GM18870 (cell line): ENCODE measurements around the gene USP46.

ENCODE experiments used
- ATAC-seq: cut with Tn5 transposase; IDR thresholded peaks from one replicate; pipeline ENCODE4 v1.9.1; 2021; ENCODE audit warnings: moderate library complexity; ENCODE audit not compliant: unreplicated experiment

The USP46 gene

DNA sequence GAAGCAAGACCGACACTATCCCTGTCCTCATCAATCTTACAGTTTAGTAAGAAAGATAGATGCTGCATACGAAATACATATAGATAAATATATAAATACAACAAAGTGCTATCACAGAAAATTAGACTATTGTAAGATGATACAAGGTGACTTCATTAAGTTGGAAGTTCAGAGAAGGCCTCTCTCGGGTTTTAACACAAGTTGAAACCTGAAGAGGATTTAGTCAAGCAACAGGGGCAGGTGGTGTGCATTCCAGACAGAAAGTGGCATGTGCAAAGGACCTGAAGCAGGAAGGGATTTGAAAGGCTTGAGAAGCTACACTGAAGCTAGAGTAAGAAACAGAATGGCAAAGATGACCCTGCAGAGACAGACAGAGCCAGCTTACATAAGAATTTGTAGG, 36.5 kb downstream of the USP46 start:
- ATAC-seq, result no peak

DNA sequence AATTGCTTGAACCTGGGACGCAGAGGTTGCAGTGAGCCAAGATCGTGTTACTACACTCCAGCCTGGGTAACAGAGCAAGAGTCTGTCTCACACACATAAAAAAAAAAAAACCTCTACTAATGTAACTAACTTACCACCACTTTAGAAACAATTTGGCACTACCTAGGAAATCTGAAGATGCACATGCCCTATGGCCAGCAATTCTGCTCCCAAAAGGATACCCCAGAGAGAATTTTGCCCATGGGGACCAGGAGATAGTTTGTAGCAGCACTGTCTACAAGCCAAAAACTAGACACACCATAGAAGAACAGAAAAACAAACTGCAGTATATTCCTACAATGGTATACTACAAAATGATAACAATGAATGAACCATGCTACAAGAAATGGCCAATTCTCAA, 37.5 kb downstream of the USP46 start:
- ATAC-seq, result no peak

DNA sequence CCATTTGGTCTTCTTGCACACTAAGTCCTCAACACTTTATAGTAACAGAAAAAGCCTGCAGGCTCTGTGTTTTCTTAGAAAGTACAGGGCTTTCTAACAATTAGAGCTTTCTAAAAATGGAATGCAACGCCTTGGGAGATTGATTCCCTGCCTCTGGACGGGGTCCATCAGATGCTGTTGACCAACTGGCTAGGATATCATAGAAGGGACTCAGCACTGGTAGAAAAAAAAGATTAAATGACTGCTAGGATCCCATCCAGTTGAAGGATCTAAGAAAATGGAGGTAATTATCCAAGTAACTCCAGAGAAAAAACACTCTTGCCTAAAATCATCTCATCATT, 39.5 kb downstream of the USP46 start:
- no peak for ATAC-seq

DNA sequence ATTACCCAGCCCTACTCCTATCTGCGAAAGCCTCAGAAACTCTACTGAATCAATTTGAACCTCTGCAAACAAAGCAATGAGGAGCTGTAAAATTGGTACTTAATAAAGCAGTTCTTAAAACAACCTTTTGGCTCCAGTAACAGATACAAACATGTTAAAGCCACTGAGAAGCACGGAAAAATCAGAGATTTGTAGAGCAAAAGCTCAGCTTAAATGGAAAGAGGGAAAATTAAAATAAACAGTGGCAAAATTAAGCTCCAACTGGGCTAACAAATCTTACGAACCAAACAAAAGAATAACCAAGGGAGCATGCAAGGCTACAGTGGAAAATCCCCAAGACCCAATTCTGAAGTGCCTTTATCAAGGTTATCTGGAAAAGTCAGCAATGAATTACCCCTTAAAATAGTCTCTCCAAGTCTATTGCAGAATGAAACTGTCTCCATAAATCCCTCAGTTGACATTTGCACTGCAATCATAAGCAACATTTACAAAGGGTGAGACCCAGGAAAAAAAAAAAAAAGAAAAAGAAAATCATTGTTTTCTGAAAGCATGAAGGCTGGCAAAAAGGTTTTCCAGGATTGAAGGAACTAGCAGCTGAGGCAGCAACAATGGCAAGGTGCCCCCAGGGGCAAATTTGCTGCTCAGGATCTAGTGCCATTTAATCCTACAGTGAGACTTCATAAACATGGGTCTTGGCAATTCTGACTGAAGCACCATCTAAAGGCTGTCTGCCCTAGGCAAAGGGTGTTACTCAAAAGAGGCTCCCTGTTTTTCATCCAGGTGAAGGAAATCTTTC, 40.1 kb downstream of the USP46 start:
- ATAC-seq, result no peak

DNA sequence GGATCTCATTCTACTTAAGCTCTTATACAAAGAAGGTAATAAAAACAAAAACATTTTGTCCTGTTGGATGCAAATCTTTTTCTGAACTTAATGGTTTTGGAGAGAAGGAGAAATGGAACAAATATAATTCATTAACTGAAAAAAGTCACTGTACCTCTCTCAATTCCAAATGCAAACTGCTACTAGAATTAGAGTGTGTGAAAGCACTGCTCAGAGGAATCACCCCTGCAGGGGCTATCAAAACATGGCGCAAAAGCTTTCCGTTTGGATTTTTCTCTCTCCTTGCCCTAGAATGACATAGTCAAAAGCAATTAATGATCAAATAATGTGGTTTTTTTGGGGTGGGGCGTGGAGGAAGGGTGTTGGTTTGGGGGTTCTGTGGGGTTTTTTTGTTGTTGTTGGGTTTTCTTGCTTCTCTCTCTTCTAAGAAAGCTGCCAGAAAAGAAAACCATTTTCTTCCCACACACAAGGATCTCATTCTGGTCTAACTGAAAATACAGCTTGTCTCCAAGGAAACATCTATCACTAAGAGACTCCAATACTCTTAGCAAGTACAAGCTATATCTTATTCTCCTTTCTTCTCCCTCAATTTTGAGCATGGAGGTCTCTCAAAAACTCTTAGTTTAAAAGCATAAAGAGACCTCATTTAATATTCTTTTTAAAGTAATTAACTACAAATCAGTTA, 41.6 kb downstream of the USP46 start:
- no peak for ATAC-seq

DNA sequence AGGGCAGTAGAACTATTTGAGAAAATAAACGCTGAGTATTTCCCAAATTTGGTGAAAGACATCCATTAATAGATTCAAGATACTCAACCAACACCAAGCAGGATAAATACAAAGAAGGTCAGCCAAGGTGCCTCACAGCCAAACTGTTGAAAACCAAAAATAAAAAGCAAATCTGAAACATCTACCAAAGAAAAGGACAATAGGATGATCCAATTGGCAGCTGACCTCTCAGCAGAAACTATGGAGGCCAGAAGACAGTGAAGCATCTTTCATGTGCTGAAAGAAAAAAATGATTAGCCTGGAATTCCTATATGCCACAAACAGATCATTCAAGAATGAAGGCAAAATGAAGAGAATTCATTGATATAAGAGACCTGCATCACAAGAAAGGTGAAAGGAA, 44.9 kb downstream of the USP46 start:
- ATAC-seq, result no peak

DNA sequence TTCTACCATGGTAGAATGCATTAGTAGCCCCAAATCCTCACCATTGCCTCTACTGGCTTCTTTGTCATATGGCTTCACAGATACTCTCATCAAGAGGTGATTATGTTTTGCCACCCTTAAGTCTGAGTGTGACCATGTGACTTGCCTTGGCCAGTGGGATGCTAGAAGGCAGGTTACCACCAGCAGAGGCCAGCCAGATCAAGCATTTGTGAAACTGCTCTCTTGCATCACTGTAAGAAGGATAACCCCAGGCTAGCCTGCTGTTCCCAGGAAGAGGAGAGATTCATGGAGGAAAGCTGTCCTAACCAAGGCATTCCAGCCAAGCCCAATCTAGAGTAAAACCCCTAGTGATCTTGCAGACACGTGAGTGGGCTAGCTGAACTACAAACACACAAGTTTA, 46.8 kb downstream of the USP46 start:
- ATAC-seq, result no peak

DNA sequence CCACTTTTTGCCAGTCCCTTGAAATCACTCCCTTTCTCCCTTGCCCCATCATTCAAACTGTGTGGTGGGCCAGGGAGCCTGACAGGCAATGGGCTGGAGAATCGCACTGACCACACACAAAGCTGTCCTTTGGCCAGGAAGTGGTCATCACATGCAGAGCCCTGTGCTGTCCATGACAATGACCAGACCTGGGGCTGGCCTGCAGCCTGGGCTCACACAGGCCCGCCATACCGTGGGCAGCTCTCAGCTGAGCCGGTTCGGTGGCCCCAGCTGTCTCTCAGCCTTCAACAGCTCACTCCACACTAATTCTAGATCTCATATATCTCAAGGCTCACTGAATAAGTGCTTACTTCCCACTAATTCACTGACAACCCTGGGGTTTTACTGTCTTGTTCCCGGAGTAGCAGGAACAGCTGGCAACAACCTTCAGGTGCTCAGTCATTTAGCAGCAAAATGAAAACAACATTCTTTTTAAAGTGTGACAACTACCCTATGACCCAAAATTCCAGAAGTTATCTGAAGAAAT, 48.0 kb downstream of the USP46 start:
- ATAC-seq, result no peak

DNA sequence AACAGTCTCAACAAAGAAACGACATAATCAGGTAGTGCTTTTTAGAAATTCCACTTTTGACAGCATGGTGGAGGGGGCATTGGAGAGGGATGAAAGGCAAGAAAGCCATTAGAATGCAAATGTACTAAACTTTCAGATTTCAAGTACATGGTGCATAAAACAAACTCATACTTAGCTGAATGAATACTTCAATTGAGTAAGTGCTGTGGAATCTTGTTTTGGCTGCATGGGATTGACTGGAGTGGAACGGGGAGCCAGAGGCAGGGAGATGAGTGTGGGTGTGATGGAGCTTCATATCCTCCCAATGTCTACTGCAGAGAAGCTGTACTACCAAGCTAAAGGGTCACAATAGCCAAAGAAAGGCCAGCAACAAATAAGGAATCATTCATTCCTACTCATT, 52.4 kb downstream of the USP46 start:
- ATAC-seq, result no peak

DNA sequence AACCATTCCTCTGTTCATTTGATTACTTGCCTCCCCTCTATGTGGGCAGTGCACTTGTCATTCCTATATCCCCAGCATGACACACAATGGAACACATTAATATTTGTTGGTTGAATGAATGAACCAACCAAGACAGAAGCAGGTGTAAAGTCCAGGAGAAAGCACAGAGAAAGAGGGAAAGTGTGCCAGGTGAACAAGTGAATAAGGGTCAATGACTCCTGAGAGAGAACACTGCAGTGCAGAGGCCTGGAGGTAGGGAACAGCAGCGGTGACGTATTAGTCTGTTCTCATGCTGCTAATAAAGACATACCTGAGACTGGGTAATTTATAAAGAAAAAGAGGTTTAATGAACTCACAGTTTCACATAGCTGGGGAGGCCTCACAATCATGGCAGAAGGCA, 53.1 kb downstream of the USP46 start:
- no peak for ATAC-seq

DNA sequence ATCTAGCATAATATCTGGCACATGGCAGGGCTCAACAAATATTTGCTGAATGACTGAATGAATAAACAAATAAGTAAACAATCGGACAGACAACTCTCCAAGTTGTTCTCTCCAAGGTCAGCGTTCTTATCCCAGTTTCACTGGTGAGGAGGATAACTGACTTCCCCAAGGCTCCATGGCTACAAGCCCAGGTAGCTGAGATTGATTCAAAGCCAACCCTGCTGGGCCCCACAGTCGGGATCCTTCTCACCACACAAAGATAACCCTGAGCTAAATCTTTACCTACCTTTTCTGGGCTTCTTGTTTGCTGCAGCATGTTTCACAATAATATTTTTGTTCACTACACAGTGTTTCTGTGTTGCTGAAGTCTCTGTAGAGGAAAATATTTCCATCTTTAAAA, 54.9 kb downstream of the USP46 start:
- no peak for ATAC-seq

DNA sequence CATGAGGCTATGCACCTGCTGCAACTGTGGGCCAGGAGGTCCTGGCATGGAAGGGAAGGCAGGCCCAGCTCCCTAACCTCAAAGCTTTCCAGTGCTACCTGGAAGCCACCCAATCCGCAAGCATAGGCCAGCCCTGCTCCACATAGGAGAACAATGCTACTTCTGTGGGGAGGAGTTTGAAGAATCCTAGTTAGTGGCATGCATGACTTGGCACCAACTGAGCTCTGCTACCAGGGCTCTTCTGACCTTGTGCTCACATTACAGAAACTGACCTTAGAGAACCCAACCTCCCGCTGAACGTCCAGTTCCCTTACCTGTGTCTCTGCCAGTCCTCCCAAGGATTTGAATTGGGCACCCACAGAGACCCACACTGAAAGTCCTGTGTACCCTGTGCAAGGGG, 58.8 kb downstream of the USP46 start:
- ATAC-seq, result no peak

DNA sequence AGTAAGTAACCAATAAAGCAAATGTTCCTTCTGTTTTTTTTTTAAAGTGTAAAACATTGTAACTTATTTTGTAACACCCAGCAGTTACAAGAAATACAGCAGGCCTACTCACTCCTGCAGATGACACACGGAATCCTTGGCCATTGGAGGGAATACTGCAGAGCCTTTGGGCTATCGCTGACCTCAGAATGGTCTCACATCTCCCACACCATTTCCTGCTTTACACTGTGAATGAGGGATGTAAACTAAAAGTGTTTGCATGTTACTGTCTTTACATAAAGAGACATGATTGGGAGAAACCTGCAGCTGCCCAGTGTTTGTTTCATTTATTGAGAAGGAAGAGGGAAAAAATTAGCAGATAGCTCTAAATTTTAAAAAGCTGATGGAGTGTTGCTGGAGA, 64.1 kb downstream of the USP46 start:
- ATAC-seq, result no peak

DNA sequence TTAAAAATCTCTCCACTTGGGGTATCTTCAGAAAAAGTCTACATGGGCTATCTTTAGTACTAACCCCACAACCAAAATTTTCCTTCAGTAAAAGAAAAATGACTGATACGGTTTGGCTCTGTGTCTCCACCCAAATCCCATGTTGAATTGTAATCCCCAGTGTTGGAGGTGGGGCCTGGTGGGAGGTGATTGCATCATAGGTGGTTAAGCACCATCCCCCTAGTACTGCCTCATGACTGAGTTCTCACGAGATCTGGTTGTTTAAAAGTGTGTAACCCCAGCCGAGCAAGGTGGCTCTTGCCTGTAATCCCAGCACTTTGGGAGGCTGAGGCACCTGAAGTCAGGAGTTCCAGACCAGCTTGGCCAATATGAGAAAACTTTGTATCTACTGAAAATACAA, 66.8 kb downstream of the USP46 start:
- no peak for ATAC-seq

DNA sequence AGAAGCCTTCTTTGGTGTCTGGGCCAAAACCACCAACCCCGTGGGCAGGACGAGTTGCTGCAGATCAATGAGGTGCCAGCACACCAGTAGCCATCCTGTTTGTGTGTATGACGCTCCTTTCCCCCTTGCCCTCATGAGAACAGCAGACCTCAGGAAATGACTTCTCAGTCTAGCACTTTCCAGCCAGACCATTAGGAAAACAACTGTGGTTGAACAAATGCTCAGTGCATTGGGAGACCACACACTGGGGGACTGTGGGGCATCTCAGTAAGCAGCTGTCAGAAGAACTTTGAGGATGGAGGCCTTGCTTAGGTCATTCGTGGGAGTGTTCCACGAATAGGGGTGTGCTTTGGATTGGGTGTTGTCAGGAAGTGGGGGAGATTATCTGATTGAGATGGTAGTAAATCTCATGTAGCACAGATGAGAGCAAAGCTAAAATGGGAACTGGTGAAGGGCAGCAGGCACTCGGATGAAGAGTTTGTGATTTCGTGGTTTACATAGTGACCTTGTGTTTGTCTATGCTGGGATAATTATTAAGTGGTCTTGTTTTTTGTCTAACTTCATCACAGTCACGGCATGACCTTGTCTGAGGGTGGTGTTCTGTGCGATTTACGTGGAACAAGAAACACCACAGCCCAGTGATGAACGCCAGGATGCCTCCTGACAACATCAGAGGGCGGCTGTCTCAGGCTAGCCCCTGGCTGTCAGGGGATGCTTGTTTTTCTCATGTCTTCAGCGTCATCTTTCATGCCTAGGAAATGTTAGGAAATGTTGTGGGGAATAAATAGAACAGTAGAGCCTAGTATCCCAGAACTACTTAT, 70.1 kb downstream of the USP46 start:
- no peak for ATAC-seq

DNA sequence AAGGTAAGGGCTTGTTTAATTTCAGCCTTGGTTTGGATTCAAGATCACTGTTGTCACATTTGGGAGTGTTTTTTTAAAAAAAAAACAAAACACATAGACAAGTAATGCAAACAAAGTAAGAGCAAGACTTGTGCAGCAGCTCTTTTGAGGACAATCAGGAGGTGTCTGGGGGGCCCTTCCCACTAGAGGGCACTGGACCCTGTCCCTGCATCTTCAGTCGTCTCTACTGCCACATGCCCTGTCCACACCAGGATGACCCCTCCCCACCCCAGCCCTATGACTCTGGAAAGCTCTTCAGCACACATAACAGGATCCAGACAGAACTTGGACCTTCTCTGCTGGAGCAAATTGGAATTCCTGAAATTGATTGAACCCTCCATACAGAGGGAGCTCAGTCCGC, 71.0 kb downstream of the USP46 start:
- ATAC-seq, result no peak

DNA sequence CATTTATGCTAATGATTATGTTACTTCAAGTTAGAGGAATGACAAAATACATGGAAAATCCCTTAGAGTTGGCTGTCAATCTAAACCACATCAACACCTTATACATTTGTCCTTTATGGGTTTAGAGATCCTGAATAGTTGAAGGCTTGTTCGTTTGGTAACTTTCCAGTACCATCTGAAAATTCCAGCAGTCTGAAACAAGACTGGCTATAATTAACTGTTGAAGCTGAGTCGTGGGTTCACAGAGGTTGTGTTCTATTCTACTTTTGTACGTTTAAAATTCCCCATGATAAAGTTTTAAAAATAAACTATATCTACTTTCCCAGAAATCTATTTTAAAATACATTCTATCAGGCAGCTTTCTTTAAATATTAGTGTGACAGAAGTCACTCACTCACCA, 73.0 kb downstream of the USP46 start:
- no peak for ATAC-seq

DNA sequence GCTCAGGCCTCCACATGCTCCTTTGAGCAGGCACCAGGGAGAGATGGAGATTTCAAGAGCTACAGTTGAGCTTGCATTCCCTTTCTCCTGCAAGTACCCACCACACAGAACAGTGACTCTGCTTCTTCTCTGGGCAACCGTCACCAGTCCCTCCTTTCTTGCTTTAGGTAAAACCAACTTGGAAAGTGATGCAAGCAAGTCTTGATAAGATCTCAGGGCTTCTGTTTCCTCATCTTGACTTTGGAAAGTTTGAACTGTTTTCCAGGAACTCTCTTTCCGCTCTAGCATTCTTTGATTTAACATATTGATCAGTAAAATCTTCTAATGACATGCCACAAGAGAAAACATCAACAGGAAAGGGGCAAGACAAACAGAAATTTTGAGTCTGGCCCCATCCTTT, 73.7 kb downstream of the USP46 start:
- ATAC-seq, result no peak

DNA sequence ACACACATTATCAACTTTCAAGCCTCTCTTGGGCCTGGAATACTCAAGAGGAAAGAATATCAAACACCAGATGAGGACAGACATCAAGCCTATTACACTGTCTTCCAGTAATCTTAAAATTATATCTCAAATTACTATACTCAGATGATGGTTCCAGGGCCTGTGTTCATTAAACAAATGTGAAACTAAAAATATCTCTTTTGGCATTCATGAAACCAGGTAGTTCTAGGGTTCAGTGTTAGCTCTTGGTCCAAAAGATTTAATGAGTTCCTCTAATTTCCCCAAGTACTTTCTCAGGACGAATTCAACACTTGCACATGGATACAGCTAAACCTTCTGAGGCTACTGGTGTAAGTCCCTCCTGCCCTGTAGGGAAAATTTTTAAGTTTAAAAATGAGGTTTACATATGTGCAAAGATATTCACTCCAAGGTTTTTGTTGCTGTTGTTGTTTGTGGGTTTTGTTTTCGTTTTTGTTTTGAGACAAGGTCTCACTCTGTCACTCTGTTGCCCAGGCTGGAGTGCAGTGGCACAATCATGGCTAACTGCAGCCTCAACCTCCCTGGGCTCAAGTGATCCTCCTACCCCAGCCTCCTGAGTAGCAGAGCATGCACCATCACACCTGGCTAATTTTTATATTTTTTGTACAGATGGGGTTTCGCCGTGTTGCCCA, 79.4 kb downstream of the USP46 start:
- no peak for ATAC-seq

DNA sequence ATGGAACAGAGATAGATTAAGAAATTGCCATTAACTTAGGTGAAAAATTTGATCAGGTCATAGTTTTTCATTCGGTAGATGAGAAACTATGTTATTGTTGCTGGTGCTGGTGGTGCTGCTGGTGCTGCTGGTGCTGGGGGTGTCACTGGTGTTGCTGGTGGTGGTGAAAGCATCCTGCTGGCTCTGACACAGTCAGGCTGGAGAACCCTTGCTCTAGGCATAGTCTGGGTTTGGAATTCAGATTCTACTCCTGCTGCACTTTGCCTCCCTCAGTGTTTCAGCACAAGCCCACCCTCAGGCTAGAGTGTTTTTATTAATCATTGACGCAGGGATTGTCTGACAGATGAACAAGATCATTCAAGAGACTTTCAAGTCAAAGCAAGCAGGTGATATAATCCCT, 80.2 kb downstream of the USP46 start:
- ATAC-seq, result no peak

DNA sequence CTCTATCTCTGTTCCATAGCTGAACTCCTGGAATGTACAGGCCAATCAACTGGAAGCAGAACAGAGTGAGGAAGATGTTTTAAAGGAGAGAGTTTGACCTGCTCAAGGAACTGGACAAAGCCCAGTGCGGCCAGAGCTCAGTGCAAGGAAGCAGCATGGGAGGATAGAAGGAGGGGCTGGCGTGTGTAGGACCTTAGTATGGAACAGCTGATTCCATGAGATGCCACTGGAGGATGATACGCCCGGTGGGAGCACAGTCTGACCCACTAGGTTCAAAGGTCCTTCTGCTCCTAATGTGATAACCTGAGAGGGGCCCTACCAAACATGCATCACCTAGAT, 81.5 kb downstream of the USP46 start:
- no peak for ATAC-seq
